Measurements from ENCODE around the gene FARSA.

The FARSA gene

DNA sequence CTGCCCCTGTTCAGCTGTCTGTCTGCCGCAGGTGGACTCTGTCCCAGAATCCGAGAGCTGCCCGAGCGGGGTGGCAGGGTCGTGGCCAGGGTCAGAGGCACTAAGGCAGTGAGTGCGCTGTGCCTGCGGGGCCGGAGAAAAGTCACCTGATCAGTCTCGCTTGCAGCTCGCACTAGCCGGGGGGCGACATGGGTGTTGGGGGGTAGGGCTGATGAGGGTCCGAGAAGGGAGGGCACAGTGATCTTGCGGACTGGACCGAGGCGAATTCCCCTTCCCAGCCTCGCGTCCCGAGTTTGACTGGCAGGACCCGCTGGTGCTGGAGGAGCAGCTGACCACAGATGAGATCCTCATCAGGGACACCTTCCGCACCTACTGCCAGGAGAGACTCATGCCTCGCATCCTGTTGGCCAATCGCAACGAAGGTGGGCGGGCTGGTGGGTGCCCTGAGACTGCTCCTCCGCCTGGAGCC is 41.9 kb downstream of the FARSA start:
- no peak for TF ChIP-seq GATA2 (IDR thresholded peaks at IDR 0.05; ENCODE audit: low read depth, low read length)
- no peak for TF ChIP-seq GATA3 (IDR thresholded peaks at IDR 0.05; ENCODE audit: low read depth, low read length)

- 0 out of 2 replicates have a peak, but pooled peaks have one; percentile 15 for TF ChIP-seq GATA2 (IDR thresholded peaks at IDR 0.05; ENCODE audit: low read depth, low read length)
- TF ChIP-seq GATA3 (IDR thresholded peaks at IDR 0.05; ENCODE audit: low read depth, low read length), result no peak
These were observed 42.5 kb downstream of the FARSA start, which contains the start of gene GCDH for GRCh38 chr19:12890787-12891552. GCDH (plus strand) TSS chr19:12891160; CDS start chr19:12891305, 145 bp downstream.

- TF ChIP-seq GATA3 (IDR thresholded peaks at IDR 0.05; ENCODE audit: low read depth, low read length) (no peak), GATA2 (IDR thresholded peaks at IDR 0.05; ENCODE audit: low read depth, low read length) (no peak)
These were observed 45.4 kb downstream of the FARSA start for GRCh38 chr19:12888006-12888603.

DNA sequence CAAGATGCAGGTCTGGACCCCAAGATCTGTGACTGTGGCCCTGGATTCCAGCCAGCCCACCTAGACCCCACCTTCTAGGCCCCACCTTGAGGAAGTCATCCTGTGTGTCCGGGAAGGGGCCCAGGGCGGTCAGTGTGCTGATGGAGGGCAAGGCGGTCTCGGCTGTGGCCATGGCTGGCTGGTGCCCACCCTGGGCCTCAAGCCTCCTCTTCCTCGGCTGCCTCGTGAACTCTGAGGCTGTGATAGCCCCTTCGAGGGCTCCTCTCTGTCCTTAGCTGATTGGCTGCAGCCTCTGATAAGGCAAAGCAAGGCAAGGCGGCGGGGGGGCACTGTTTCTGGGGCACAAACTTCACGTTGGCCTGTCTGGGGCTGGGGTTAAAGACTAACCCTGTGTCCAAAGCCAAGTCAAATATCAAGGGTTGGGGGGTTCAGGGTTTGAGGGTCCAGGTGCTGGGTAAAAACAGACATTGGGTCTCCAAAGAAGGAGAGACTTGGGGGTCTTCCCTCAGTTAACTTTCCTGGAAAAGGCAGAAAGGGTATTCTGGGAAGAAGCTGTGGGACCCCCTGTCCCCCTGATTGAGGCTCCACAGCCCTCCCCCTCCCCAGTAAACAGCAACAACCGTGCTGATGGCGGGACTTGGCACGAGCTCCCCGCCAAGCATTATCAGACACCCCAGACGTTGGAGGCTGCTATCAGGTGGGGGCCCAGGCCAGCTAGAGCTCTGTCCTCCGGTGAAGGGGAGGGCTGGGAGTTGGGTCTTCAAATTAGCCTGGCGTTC is 46.4 kb downstream of the FARSA start, which contains the start of gene KLF1:
KLF1 (minus strand) TSS at position 233 of the 779 bp plus-strand sequence; CDS start at position 172, 61 bp downstream.
- TF ChIP-seq GATA3 (IDR thresholded peaks at IDR 0.05; ENCODE audit: low read depth, low read length) (no peak), GATA2 (IDR thresholded peaks at IDR 0.05; ENCODE audit: low read depth, low read length) (no peak)

DNA sequence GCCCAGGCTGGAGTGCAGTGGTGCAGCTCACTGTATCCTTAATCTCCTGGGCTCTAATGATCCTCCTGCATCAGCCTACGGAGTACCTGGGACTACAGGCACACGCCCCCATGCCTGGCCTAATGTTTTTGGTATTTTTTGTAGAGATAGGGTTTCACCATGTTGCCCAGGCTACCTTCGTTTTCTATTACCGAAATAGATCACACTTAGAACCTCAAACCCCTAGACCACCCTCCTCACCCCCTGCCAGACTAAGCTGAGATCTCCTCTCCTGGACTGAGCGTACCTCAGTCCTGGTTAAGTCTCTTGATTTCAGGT is 46.9 kb downstream of the FARSA start:
- TF ChIP-seq GATA2 (IDR thresholded peaks at IDR 0.05; ENCODE audit: low read depth, low read length) (no peak), GATA3 (IDR thresholded peaks at IDR 0.05; ENCODE audit: low read depth, low read length) (no peak)

- TF ChIP-seq GATA2 (IDR thresholded peaks at IDR 0.05; ENCODE audit: low read depth, low read length) (no peak), GATA3 (IDR thresholded peaks at IDR 0.05; ENCODE audit: low read depth, low read length) (no peak)
These were observed 47.5 kb downstream of the FARSA start for GRCh38 chr19:12885749-12886650.

GRCh38 chr19:12884926-12885748 is 48.4 kb downstream of the FARSA start:
- TF ChIP-seq GATA3 (IDR thresholded peaks at IDR 0.05; ENCODE audit: low read depth, low read length) (no peak), GATA2 (IDR thresholded peaks at IDR 0.05; ENCODE audit: low read depth, low read length) (no peak)

GRCh38 chr19:12884627-12884925 is 48.9 kb downstream of the FARSA start:
- TF ChIP-seq GATA3 (IDR thresholded peaks at IDR 0.05; ENCODE audit: low read depth, low read length) (no peak), GATA2 (IDR thresholded peaks at IDR 0.05; ENCODE audit: low read depth, low read length) (no peak)

DNA sequence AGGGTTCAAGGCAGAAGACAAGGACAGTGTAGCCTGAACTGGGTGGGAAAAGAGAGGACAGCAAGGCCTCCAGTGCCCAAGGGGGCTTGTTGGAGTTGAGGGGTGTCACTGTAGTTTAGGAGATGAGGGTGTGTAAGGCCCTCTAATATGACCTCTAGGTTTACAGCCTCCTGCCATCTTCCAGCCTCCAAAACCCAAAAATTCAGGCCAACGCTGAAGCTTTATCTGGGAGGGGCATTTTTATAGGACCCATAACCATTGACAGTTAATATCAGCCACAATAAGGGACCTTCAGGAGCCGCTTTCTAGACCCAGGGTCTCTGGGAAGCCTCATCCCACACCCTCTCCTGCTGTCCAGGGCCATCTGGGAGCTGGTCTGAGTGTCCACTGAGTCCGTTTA is 49.3 kb downstream of the FARSA start:
- TF ChIP-seq GATA2 (IDR thresholded peaks at IDR 0.05; ENCODE audit: low read depth, low read length) (no peak), GATA3 (IDR thresholded peaks at IDR 0.05; ENCODE audit: low read depth, low read length) (no peak)

GRCh38 chr19:12882589-12882988 is 50.9 kb downstream of the FARSA start:
- TF ChIP-seq GATA3 (IDR thresholded peaks at IDR 0.05; ENCODE audit: low read depth, low read length) (no peak), GATA2 (IDR thresholded peaks at IDR 0.05; ENCODE audit: low read depth, low read length) (no peak)

- no peak for TF ChIP-seq GATA2 (IDR thresholded peaks at IDR 0.05; ENCODE audit: low read depth, low read length)
- TF ChIP-seq GATA3 (IDR thresholded peaks at IDR 0.05; ENCODE audit: low read depth, low read length), result no peak
These were observed 52.2 kb downstream of the FARSA start, which contains the start of gene DNASE2 for GRCh38 chr19:12881172-12881808. DNASE2 (minus strand) TSS chr19:12881449; CDS start chr19:12881375, 74 bp downstream.

DNA sequence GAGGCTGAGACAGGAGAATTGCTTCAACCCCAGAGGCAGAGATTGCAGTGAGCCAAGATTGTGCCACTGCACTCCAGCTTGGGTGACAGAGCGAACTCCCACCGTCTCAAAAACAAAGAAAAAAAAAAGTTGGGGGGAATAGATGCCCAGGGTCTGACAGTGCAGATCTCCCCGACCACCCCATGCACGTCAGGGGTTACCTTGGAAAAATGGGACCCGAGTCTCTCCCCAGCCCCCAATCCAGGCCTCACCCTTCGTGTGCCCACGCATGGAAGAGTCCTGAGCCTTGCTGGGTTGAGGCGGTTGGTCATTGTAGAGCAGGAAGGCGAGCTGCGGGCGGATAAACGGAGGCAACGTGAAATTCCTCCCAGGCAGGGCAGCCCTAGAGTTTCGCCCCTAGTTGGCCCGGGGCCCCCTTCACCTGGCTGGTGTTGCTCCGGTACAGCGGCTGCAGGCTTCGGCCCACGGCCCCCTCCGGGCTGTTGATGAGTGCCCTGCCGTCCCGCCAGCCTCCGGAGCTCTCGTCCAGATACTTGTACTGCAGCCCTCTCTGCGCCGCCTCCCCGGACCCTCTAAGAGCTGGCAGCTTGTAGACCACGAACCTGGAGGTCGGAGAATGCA is 52.9 kb downstream of the FARSA start:
- TF ChIP-seq GATA2 (IDR thresholded peaks at IDR 0.05; ENCODE audit: low read depth, low read length), result no peak
- no peak for TF ChIP-seq GATA3 (IDR thresholded peaks at IDR 0.05; ENCODE audit: low read depth, low read length)

Measured in SH-SY5Y (cell line).